ENCODE measurements around the gene TADA2A. TPM values are rescaled to one million over a fixed set of nuclear protein-coding genes. Genes with fewer than 3 reads are reported as not detected.

The TADA2A gene
- total RNA-seq, 2 experiments from 2014 or later = 27.3 to 29.5 TPM

GRCh38 chr17:37489197-37490001 lies 82.7 kb downstream of the TADA2A start, which contains the start of gene DUSP14:
TSS of gene DUSP14 (plus strand) at chr17:37489891. CDS start at chr17:37512273, 22,382 bp downstream.
- intact Hi-C loops (cut with micrococcal nuclease) = loop anchor here (1.0 to 2.0 kb wide), 5 partner anchors 59 to 130 kb away; partner anchors contain the start of genes ACACA, SYNRG and TADA2A
- Mint-ChIP-seq H3K36me3 (ENCODE audit: low read depth) (peaks cover 1% of the 10 kb centered on the region), H3K4me1 (ENCODE audit: low read depth) (peaks cover 48% of the 10 kb centered on the region), H3K27ac (peak within 1 kb of the TSS; percentile 76), H3K9me3 (no peaks in the 10 kb centered on the region), H3K4me3 (peak within 1 kb of the TSS; percentile 94), H3K27me3 (ENCODE audit: low read depth) (no peaks in the 10 kb centered on the region)
- CTCF ChIA-PET = no interaction called here
- DNase-seq = peak; percentile 71

- intact Hi-C loops (cut with micrococcal nuclease) = loop anchor here (1.0 kb wide), 2 partner anchors 117 to 131 kb away; no protein-coding TSS in a partner anchor
- H3K36me3 Mint-ChIP-seq (ENCODE audit: low read depth) = peaks cover 1% of the 10 kb centered on the region
- peak overlapping the region; percentile 94 for H3K4me3 Mint-ChIP-seq
- peak overlapping the region; percentile 68 for H3K27ac Mint-ChIP-seq
- peak; percentile 82 for DNase-seq
- CTCF ChIA-PET = no interaction called here
- H3K9me3 Mint-ChIP-seq = no peaks in the 10 kb centered on the region
- no peaks in the 10 kb centered on the region for H3K27me3 Mint-ChIP-seq (ENCODE audit: low read depth)
- H3K4me1 Mint-ChIP-seq (ENCODE audit: low read depth) = peaks cover 49% of the 10 kb centered on the region
Measured at GRCh38 chr17:37490022-37490587, 83.4 kb downstream of the TADA2A start.

- intact Hi-C loops (cut with micrococcal nuclease) = loop anchor here (1.0 kb wide), 2 partner anchors 118 to 132 kb away; no protein-coding TSS in a partner anchor
- DNase-seq = peak; percentile 47
- CTCF ChIA-PET = no interaction called here
- no peaks in the 10 kb centered on the region for H3K27me3 Mint-ChIP-seq (ENCODE audit: low read depth)
- H3K36me3 Mint-ChIP-seq (ENCODE audit: low read depth) = peaks cover 1% of the 10 kb centered on the region
- no peaks in the 10 kb centered on the region for H3K9me3 Mint-ChIP-seq
- H3K27ac Mint-ChIP-seq = peak overlapping the region; percentile 68
- peak overlapping the region; percentile 94 for H3K4me3 Mint-ChIP-seq
- peaks cover 49% of the 10 kb centered on the region for H3K4me1 Mint-ChIP-seq (ENCODE audit: low read depth)
Measured at GRCh38 chr17:37490638-37491614, 84.2 kb downstream of the TADA2A start.

- DNase-seq = no peak
- Mint-ChIP-seq H3K9me3 (no peaks in the 10 kb centered on the region), H3K4me1 (ENCODE audit: low read depth) (peaks cover 49% of the 10 kb centered on the region), H3K27me3 (ENCODE audit: low read depth) (no peaks in the 10 kb centered on the region), H3K27ac (no peak overlapping the region), H3K4me3 (no peak overlapping the region), H3K36me3 (ENCODE audit: low read depth) (peaks cover 1% of the 10 kb centered on the region)
- intact Hi-C loops (cut with micrococcal nuclease) = no loop called here
- CTCF ChIA-PET = no interaction called here
Measured at GRCh38 chr17:37492167-37492566, 85.5 kb downstream of the TADA2A start.

GRCh38 chr17:37493249-37494027 lies 86.8 kb downstream of the TADA2A start:
- DNase-seq = no peak
- Mint-ChIP-seq H3K27ac (no peak overlapping the region), H3K36me3 (ENCODE audit: low read depth) (peaks cover 1% of the 10 kb centered on the region), H3K9me3 (no peaks in the 10 kb centered on the region), H3K27me3 (ENCODE audit: low read depth) (no peaks in the 10 kb centered on the region), H3K4me3 (no peak overlapping the region), H3K4me1 (ENCODE audit: low read depth) (peaks cover 44% of the 10 kb centered on the region)
- intact Hi-C loops (cut with micrococcal nuclease) = no loop called here
- CTCF ChIA-PET = no interaction called here

GRCh38 chr17:37494401-37494831 lies 87.7 kb downstream of the TADA2A start:
- H3K4me1 Mint-ChIP-seq (ENCODE audit: low read depth) = peaks cover 39% of the 10 kb centered on the region
- no peak overlapping the region for H3K27ac Mint-ChIP-seq
- peaks cover under 1% of the 10 kb centered on the region for H3K36me3 Mint-ChIP-seq (ENCODE audit: low read depth)

GRCh38 chr17:37494971-37495370 lies 88.3 kb downstream of the TADA2A start:
- no peaks in the 10 kb centered on the region for H3K36me3 Mint-ChIP-seq (ENCODE audit: low read depth)
- peaks cover 39% of the 10 kb centered on the region for H3K4me1 Mint-ChIP-seq (ENCODE audit: low read depth)
- CTCF ChIA-PET = no interaction called here
- no peak for DNase-seq
- intact Hi-C loops (cut with micrococcal nuclease) = no loop called here
- no peak overlapping the region for H3K27ac Mint-ChIP-seq
- H3K4me3 Mint-ChIP-seq = no peak overlapping the region
- H3K9me3 Mint-ChIP-seq = no peaks in the 10 kb centered on the region
- no peaks in the 10 kb centered on the region for H3K27me3 Mint-ChIP-seq (ENCODE audit: low read depth)

More at GRCh38 chr17:37494401-37494831, 87.7 kb downstream of the TADA2A start:
- CTCF ChIA-PET = no interaction called here
- intact Hi-C loops (cut with micrococcal nuclease) = no loop called here
- Mint-ChIP-seq H3K27me3 (ENCODE audit: low read depth) (no peaks in the 10 kb centered on the region), H3K9me3 (no peaks in the 10 kb centered on the region), H3K4me3 (no peak overlapping the region)
- DNase-seq = no peak

GRCh38 chr17:37500378-37500777 lies 93.7 kb downstream of the TADA2A start:
- Mint-ChIP-seq H3K4me1 (ENCODE audit: low read depth) (no peaks in the 10 kb centered on the region), H3K4me3 (no peak overlapping the region), H3K27me3 (ENCODE audit: low read depth) (no peaks in the 10 kb centered on the region), H3K36me3 (ENCODE audit: low read depth) (peaks cover 3% of the 10 kb centered on the region), H3K9me3 (no peaks in the 10 kb centered on the region), H3K27ac (no peak overlapping the region)
- no peak for DNase-seq
- intact Hi-C loops (cut with micrococcal nuclease) = no loop called here
- CTCF ChIA-PET = no interaction called here

GRCh38 chr17:37502009-37502936 lies 95.6 kb downstream of the TADA2A start:
- H3K27ac Mint-ChIP-seq = no peak overlapping the region
- H3K4me3 Mint-ChIP-seq = no peak overlapping the region
- no peaks in the 10 kb centered on the region for H3K9me3 Mint-ChIP-seq
- H3K36me3 Mint-ChIP-seq (ENCODE audit: low read depth) = peaks cover 3% of the 10 kb centered on the region
- CTCF ChIA-PET = interaction anchor here (0.7 kb wide), 1 partner anchor 35 kb away, joined by 3 read pairs; no protein-coding TSS in a partner anchor
- intact Hi-C loops (cut with micrococcal nuclease) = no loop called here
- H3K4me1 Mint-ChIP-seq (ENCODE audit: low read depth) = peaks cover 2% of the 10 kb centered on the region
- DNase-seq = no peak
- H3K27me3 Mint-ChIP-seq (ENCODE audit: low read depth) = no peaks in the 10 kb centered on the region

- no peaks in the 10 kb centered on the region for H3K9me3 Mint-ChIP-seq
- H3K4me3 Mint-ChIP-seq = no peak overlapping the region
- H3K27ac Mint-ChIP-seq = no peak overlapping the region
- CTCF ChIA-PET = interaction anchor here (0.7 kb wide), 1 partner anchor 36 kb away, joined by 3 read pairs; no protein-coding TSS in a partner anchor
- H3K36me3 Mint-ChIP-seq (ENCODE audit: low read depth) = peaks cover 3% of the 10 kb centered on the region
- intact Hi-C loops (cut with micrococcal nuclease) = no loop called here
- no peak for DNase-seq
- peaks cover 2% of the 10 kb centered on the region for H3K4me1 Mint-ChIP-seq (ENCODE audit: low read depth)
- H3K27me3 Mint-ChIP-seq (ENCODE audit: low read depth) = no peaks in the 10 kb centered on the region
Measured at GRCh38 chr17:37503148-37503547, 96.5 kb downstream of the TADA2A start.

- Mint-ChIP-seq H3K9me3 (no peaks in the 10 kb centered on the region), H3K4me1 (ENCODE audit: low read depth) (peaks cover 5% of the 10 kb centered on the region), H3K4me3 (no peak overlapping the region), H3K36me3 (ENCODE audit: low read depth) (peaks cover 3% of the 10 kb centered on the region), H3K27ac (no peak overlapping the region), H3K27me3 (ENCODE audit: low read depth) (no peaks in the 10 kb centered on the region)
- intact Hi-C loops (cut with micrococcal nuclease) = no loop called here
- no peak for DNase-seq
- CTCF ChIA-PET = no interaction called here
Measured at GRCh38 chr17:37505333-37505732, 98.6 kb downstream of the TADA2A start.

Data from activated naive CD4-positive, alpha-beta T cell treated with anti-CD3 and anti-CD28 coated beads for 36 hours (primary cell).